WI38 (cell line): ENCODE data around the gene RNASE7.

Experiments used
- H3K4me3 ChIP-seq: 2 replicates; pipeline ENCODE4 v1.5.1; 2011; ENCODE audit warnings: low read depth, mild to moderate bottlenecking, control low read depth, low read length
- CTCF ChIP-seq: IDR thresholded peaks from 2 replicates; pipeline ENCODE4 v1.5.1; 2012; ENCODE audit warnings: low read depth, mild to moderate bottlenecking, control low read depth, low read length

RNASE7 gene

GRCh38 chr14:21075719-21076437 lies 33.7 kb downstream of the RNASE7 start:
- no peak overlapping the region for H3K4me3 ChIP-seq
- no peak for TF ChIP-seq CTCF

GRCh38 chr14:21077672-21078071 lies 35.5 kb downstream of the RNASE7 start:
- no peak for TF ChIP-seq CTCF
- H3K4me3 ChIP-seq, result no peak overlapping the region

- TF ChIP-seq CTCF, result no peak
- no peak overlapping the region for H3K4me3 ChIP-seq
Measured at GRCh38 chr14:21078287-21078686, 36.1 kb downstream of the RNASE7 start.

GRCh38 chr14:21078726-21079125 lies 36.6 kb downstream of the RNASE7 start:
- TF ChIP-seq CTCF, result no peak
- H3K4me3 ChIP-seq, result no peak overlapping the region

GRCh38 chr14:21081521-21082142 lies 39.5 kb downstream of the RNASE7 start:
- H3K4me3 ChIP-seq, result no peak overlapping the region
- TF ChIP-seq CTCF, result no peak

- no peak for TF ChIP-seq CTCF
- H3K4me3 ChIP-seq, result no peak overlapping the region
Measured at GRCh38 chr14:21083565-21084325, 41.6 kb downstream of the RNASE7 start.

GRCh38 chr14:21084396-21084795 lies 42.2 kb downstream of the RNASE7 start:
- TF ChIP-seq CTCF, result no peak

More at GRCh38 chr14:21084396-21084795, 42.2 kb downstream of the RNASE7 start:
- H3K4me3 ChIP-seq, result no peak overlapping the region
